HG03025 (cell line): ENCODE results near the gene TNFSF15.
A peak's percentile ranks its signal among the peaks of the same experiment; 100 is the strongest.
"Not testable (repeated sequence)": the region's sequence is repeated elsewhere in the genome, so short reads cannot be mapped to it uniquely, and the experiment has no call there.

Experiments
- ATAC-seq: cut with Tn5 transposase; IDR thresholded peaks from one replicate; pipeline ENCODE4 v1.9.1; 2021; ENCODE audit warnings: mild to moderate bottlenecking, moderate library complexity; ENCODE audit not compliant: unreplicated experiment, low FRiP score

The TNFSF15 gene

GRCh38 chr9:114757984-114758383 lies 47.9 kb downstream of the TNFSF15 start:
- no peak for ATAC-seq

GRCh38 chr9:114757395-114757794 lies 48.4 kb downstream of the TNFSF15 start:
- no peak for ATAC-seq

- ATAC-seq: no peak
Measured at GRCh38 chr9:114756920-114757319, 48.9 kb downstream of the TNFSF15 start.

- no peak for ATAC-seq
Measured at GRCh38 chr9:114754581-114754980, 51.3 kb downstream of the TNFSF15 start.

GRCh38 chr9:114746591-114747346 lies 59.1 kb downstream of the TNFSF15 start:
- no peak for ATAC-seq

GRCh38 chr9:114745879-114746550 lies 59.8 kb downstream of the TNFSF15 start:
- no peak for ATAC-seq

GRCh38 chr9:114745108-114745848 lies 60.6 kb downstream of the TNFSF15 start:
- ATAC-seq: no peak

GRCh38 chr9:114743446-114743845 lies 62.4 kb downstream of the TNFSF15 start:
- ATAC-seq: no peak

GRCh38 chr9:114742947-114743346 lies 62.9 kb downstream of the TNFSF15 start:
- ATAC-seq: no peak

- ATAC-seq: not testable (repeated sequence)
Measured at GRCh38 chr9:114741521-114741920, 64.3 kb downstream of the TNFSF15 start.

GRCh38 chr9:114738581-114739316 lies 67.1 kb downstream of the TNFSF15 start:
- ATAC-seq: peak; percentile 53

GRCh38 chr9:114737847-114738246 lies 68.0 kb downstream of the TNFSF15 start:
- ATAC-seq: no peak

GRCh38 chr9:114737118-114737517 lies 68.7 kb downstream of the TNFSF15 start:
- ATAC-seq: no peak

GRCh38 chr9:114735704-114736103 lies 70.1 kb downstream of the TNFSF15 start:
- no peak for ATAC-seq

- ATAC-seq: not testable (repeated sequence)
Measured at GRCh38 chr9:114735139-114735538, 70.7 kb downstream of the TNFSF15 start.
